ENCODE measurements around the gene ABCB1. TPM values are rescaled to one million over a fixed set of nuclear protein-coding genes. Genes with fewer than 3 reads are reported as not detected.

ABCB1 gene
- total and polyA plus RNA-seq, 2 of the 13 experiments (the other 11 are each of a cell fraction or from before 2014, with no cell fraction given): 42.8 to 52.6 TPM

DNA sequence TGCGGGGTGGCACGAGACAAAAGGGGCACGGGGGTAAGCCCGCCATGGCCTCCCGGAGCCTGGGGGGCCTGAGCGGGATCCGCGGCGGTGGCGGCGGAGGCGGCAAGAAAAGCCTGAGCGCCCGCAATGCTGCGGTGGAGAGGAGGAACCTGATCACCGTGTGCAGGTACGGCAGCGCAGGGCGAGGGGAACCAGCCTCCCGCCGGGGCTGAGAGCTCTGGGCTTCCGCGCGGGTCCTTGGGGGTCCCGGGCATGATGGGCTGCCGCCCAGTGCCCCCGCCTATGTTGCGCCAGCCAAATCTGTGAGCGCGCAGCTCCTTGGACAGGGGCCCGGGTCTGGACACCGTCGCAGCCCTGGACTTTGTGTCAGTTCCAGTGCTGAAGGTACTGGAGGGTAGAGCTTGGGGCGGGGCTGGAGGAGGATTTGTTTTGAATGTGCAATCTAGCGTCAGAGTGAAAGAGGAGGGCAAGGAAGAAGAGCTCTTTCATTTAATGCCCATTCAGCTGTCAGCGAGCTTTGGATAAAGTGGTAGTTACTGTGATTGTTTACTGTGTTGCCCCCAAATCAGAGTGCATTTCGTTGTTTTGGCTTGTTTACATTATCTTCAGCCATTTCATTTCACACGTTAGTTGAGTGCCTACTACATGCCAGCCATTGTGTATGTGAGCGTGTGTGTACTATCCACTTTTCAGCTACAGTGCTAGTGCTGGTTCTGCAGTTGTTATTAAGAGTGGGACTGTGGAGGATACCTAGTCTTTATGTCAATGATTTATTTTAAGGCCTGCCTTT is 28.3 kb upstream of the ABCB1 start (continued):
- TF ChIP-seq ZGPAT (CRISPR knock-in tag; IDR thresholded peaks at IDR 0.05): 0 out of 2 replicates have a peak, but pooled peaks have one; percentile 18
- TF ChIP-seq, protein P1, sequence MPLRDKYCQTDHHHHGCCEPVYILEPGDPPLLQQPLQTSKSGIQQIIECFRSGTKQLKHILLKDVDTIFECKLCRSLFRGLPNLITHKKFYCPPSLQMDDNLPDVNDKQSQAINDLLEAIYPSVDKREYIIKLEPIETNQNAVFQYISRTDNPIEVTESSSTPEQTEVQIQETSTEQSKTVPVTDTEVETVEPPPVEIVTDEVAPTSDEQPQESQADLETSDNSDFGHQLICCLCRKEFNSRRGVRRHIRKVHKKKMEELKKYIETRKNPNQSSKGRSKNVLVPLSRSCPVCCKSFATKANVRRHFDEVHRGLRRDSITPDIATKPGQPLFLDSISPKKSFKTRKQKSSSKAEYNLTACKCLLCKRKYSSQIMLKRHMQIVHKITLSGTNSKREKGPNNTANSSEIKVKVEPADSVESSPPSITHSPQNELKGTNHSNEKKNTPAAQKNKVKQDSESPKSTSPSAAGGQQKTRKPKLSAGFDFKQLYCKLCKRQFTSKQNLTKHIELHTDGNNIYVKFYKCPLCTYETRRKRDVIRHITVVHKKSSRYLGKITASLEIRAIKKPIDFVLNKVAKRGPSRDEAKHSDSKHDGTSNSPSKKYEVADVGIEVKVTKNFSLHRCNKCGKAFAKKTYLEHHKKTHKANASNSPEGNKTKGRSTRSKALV (CRISPR knock-in tag; IDR thresholded peaks at IDR 0.05): peak; percentile 57; the same call in 1 of the 2 replicates
- 0 out of 2 replicates have a peak, but pooled peaks have one; percentile 72 for TF ChIP-seq ARHGAP35 (CRISPR knock-in tag; IDR thresholded peaks at IDR 0.05; ENCODE audit: borderline replicate concordance)
- TF ChIP-seq CCDC6 (CRISPR knock-in tag; IDR thresholded peaks at IDR 0.05): no peak
- TF ChIP-seq SAP130 (CRISPR knock-in tag; IDR thresholded peaks at IDR 0.05; ENCODE audit: low read depth): 0 out of 2 replicates have a peak, but pooled peaks have one; percentile 44
- TF ChIP-seq ZNF275 (CRISPR knock-in tag; IDR thresholded peaks at IDR 0.05; ENCODE audit: borderline replicate concordance): peak; percentile 53; the same call in 1 of the 2 replicates
- peak; percentile 49 for TF ChIP-seq HNF4A (CRISPR knock-in tag; IDR thresholded peaks at IDR 0.05)
- peak; percentile 61; the same call in 1 of the 2 replicates for TF ChIP-seq ZBTB7B (CRISPR knock-in tag; IDR thresholded peaks at IDR 0.05)
- TF ChIP-seq ZFY (CRISPR knock-in tag; IDR thresholded peaks at IDR 0.05): 0 out of 2 replicates have a peak, but pooled peaks have one; percentile 10
- no peak for TF ChIP-seq ZNF496 (CRISPR knock-in tag; IDR thresholded peaks at IDR 0.05; ENCODE audit: insufficient replicate concordance)
- TF ChIP-seq TCF12 (IDR thresholded peaks at IDR 0.05): no peak
- no peak for TF ChIP-seq TCF12 (CRISPR knock-in tag; IDR thresholded peaks at IDR 0.05)
- peak; percentile 78 for TF ChIP-seq HNRNPLL (IDR thresholded peaks at IDR 0.05; ENCODE audit: low read depth, low read length, poor library complexity, severe bottlenecking)
- TF ChIP-seq, protein P2, sequence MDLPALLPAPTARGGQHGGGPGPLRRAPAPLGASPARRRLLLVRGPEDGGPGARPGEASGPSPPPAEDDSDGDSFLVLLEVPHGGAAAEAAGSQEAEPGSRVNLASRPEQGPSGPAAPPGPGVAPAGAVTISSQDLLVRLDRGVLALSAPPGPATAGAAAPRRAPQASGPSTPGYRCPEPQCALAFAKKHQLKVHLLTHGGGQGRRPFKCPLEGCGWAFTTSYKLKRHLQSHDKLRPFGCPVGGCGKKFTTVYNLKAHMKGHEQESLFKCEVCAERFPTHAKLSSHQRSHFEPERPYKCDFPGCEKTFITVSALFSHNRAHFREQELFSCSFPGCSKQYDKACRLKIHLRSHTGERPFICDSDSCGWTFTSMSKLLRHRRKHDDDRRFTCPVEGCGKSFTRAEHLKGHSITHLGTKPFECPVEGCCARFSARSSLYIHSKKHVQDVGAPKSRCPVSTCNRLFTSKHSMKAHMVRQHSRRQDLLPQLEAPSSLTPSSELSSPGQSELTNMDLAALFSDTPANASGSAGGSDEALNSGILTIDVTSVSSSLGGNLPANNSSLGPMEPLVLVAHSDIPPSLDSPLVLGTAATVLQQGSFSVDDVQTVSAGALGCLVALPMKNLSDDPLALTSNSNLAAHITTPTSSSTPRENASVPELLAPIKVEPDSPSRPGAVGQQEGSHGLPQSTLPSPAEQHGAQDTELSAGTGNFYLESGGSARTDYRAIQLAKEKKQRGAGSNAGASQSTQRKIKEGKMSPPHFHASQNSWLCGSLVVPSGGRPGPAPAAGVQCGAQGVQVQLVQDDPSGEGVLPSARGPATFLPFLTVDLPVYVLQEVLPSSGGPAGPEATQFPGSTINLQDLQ (CRISPR knock-in tag; IDR thresholded peaks at IDR 0.05): no peak
